GM19025 (cell line): ENCODE data around the gene LUZP1.

ENCODE experiments used
- ATAC-seq: cut with Tn5 transposase; IDR thresholded peaks from one replicate; pipeline ENCODE4 v1.9.1; 2021; ENCODE audit warnings: mild to moderate bottlenecking, low read depth, moderate library complexity; ENCODE audit not compliant: unreplicated experiment

The LUZP1 gene

GRCh38 chr1:23037081-23037740 lies 131.4 kb downstream of the LUZP1 start:
- no peak for ATAC-seq

- ATAC-seq: no peak
Measured at GRCh38 chr1:23035823-23036452, 132.7 kb downstream of the LUZP1 start.
